Duodenal mucosa (tissue), 2 donors: ENCODE data around the gene LRRFIP1.

Source experiments
- H3K27ac ChIP-seq: one replicate; pipeline ENCODE4 v1.7.0; 2013; ENCODE audit warnings: low read depth, low read length
- H3K27me3 ChIP-seq, 2 donors: one replicate each; pipeline ENCODE4 v1.7.0; 2013; ENCODE audit warnings: low read length in 2 of 2, control low read depth in 1 of 2; ENCODE audit not compliant: insufficient read depth in 2 of 2, control insufficient read depth in 1 of 2
- H3K36me3 ChIP-seq, 2 donors: one replicate each; pipeline ENCODE4 v1.7.0; 2013; ENCODE audit warnings: low read length in 2 of 2, control low read depth in 1 of 2; ENCODE audit not compliant: insufficient read depth in 2 of 2, control insufficient read depth in 1 of 2
- H3K4me1 ChIP-seq, 2 donors: one replicate each; pipeline ENCODE4 v1.7.0; 2013; ENCODE audit warnings: low read length in 2 of 2, control low read depth in 1 of 2; ENCODE audit not compliant: insufficient read depth in 2 of 2, control insufficient read depth in 1 of 2
- H3K4me3 ChIP-seq, 2 donors: one replicate each; pipeline ENCODE4 v1.7.0; 2013; ENCODE audit warnings: low read length in 2 of 2, low read depth in 1 of 2
- H3K9ac ChIP-seq, 2 donors: one replicate each; pipeline ENCODE4 v1.7.0; 2013; ENCODE audit warnings: low read length in 2 of 2, low read depth in 1 of 2
- H3K9me3 ChIP-seq, 2 donors: one replicate each; pipeline ENCODE4 v1.7.0; 2013; ENCODE audit warnings: low read length in 2 of 2, control low read depth in 1 of 2; ENCODE audit not compliant: control insufficient read depth in 1 of 2

LRRFIP1 gene

DNA sequence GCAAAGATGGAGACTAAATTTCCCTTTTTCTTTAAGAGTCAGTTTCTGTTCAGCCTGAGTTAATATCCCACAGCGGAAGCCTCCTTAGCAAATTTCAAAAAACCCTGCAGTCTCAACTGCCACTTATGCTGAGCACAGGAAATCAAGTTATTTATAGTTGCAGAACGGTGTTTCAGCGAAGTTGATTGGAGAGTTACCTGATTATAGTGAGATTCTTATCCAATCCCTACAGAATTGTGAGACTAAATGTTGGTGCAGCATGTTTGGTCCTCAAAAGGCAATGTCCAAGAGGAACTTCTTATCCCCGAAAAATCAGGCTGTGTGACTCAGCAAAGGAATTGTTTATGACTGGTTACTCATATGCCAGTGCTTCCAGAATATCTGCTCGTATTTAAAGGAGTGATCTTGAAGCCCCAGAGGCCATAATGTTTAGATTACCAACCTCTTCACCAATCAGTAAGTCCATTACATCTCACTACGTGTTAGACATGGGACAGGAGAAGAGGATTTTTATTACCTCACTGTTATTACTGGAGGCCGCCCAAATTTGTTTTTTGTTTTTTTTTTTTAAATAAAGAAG lies 67.9 kb downstream of the LRRFIP1 start:
- peak overlapping the region; percentile 57 to 94 for H3K9ac ChIP-seq
- H3K4me3 ChIP-seq, result peak overlapping the region; percentile 94
- no peaks in the 10 kb centered on the region for H3K36me3 ChIP-seq
- H3K27ac ChIP-seq, result peak overlapping the region; percentile 80
- no peaks in the 10 kb centered on the region for H3K9me3 ChIP-seq
- peaks cover 62 to 68% of the 10 kb centered on the region in 2 donors for H3K4me1 ChIP-seq
- no peaks in the 10 kb centered on the region for H3K27me3 ChIP-seq

- no peaks in the 10 kb centered on the region for H3K9me3 ChIP-seq
- H3K36me3 ChIP-seq, result no peaks in the 10 kb centered on the region
- H3K4me3 ChIP-seq, result peak overlapping the region; percentile 24 to 37
- peak overlapping the region; percentile 19 to 35 for H3K9ac ChIP-seq
- peak overlapping the region; percentile 47 for H3K27ac ChIP-seq
- H3K27me3 ChIP-seq, result no peaks in the 10 kb centered on the region
- H3K4me1 ChIP-seq, result peaks cover 73 to 80% of the 10 kb centered on the region in 2 donors
Observed at GRCh38 chr2:237696461-237696860, 69.1 kb downstream of the LRRFIP1 start.

DNA sequence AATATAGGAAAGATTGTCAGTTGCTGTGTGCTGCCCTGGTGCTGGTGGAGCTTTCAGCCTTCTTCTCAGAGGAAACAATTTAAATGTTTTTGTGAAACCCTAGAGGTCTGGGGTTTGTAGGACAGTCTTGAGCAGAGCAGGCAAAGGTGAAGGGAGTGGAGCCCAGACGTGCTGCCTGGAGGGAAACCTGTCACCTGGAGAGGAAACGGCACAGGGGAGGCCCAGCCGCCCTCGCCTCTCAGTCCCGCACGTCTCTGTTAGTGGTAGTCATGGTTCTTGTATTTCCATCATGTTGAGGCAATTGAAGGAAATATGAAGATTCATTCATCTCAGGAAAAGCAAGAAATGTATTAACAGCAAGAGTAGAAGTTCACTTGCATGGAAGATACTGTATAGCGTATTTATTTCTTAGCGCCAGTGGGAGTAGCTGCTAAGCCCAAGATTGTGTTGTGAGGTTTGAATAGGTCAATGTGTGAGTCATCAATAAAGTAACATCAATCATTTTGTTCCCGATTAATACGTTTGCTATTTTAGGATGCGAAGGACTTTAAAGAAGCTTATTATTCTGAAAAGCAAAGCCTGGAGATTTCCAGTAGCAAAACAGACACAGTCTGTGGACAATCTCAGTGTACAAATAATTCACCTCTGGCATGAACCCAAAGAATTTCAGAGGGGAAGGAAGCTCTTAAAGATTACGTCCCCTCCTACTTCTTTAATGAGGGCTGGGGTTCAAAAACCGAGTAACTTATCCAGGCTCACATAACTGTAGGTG lies 70.4 kb downstream of the LRRFIP1 start:
- peaks cover 86 to 91% of the 10 kb centered on the region in 2 donors for H3K4me1 ChIP-seq
- peak overlapping the region in 1 of 2 donors; percentile 22 for H3K4me3 ChIP-seq
- H3K9me3 ChIP-seq, result no peaks in the 10 kb centered on the region

GRCh38 chr2:237698358-237698694 lies 70.9 kb downstream of the LRRFIP1 start:
- Histone ChIP-seq H3K4me1 (peaks cover 90 to 92% of the 10 kb centered on the region in 2 donors), H3K9me3 (no peaks in the 10 kb centered on the region), H3K27ac (peak overlapping the region; percentile 8), H3K27me3 (no peaks in the 10 kb centered on the region), H3K9ac (peak overlapping the region in 1 of 2 donors; percentile 11), H3K36me3 (no peaks in the 10 kb centered on the region), H3K4me3 (peak overlapping the region in 1 of 2 donors; percentile 22)

More for the DNA sequence above, 70.4 kb downstream of the LRRFIP1 start:
- H3K27me3 ChIP-seq, result no peaks in the 10 kb centered on the region
- H3K9ac ChIP-seq, result peak overlapping the region in 1 of 2 donors; percentile 11
- peak overlapping the region; percentile 8 for H3K27ac ChIP-seq
- no peaks in the 10 kb centered on the region for H3K36me3 ChIP-seq

GRCh38 chr2:237699870-237700511 lies 72.6 kb downstream of the LRRFIP1 start:
- no peaks in the 10 kb centered on the region for H3K27me3 ChIP-seq
- no peaks in the 10 kb centered on the region for H3K36me3 ChIP-seq
- peak overlapping the region; percentile 26 to 27 for H3K9ac ChIP-seq
- H3K27ac ChIP-seq, result peak overlapping the region; percentile 30
- H3K4me3 ChIP-seq, result no peak overlapping the region
- no peaks in the 10 kb centered on the region for H3K9me3 ChIP-seq
- peaks cover 90 to 92% of the 10 kb centered on the region in 2 donors for H3K4me1 ChIP-seq

DNA sequence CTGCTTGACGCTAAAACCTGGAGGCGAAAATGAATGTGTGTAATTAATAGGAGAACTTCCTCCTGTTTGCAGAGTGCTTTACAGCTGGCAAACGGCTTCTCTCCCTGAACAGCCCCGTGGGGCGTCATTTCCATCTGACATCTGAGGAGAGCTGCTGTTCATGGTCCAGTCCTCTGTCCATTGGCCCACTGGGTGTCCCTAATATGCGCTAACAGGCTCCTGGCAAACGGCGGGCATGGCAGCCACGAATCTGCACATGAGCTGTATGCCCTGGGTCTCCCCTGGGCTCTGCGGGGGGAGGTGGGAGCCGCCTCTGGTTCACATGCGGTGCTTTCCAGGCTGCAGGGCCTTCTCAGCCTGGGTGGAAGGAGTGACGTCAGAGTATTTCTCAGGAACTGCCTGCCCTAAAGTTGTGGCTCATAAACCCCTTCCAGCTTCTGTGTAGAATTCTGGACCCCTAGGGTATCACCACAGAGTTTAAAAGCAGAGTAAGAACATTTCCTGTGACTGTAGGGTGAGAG lies 73.2 kb downstream of the LRRFIP1 start:
- Histone ChIP-seq H3K9me3 (no peaks in the 10 kb centered on the region), H3K27ac (peak overlapping the region; percentile 55), H3K36me3 (no peaks in the 10 kb centered on the region), H3K27me3 (no peaks in the 10 kb centered on the region), H3K4me1 (peaks cover 87 to 92% of the 10 kb centered on the region in 2 donors), H3K9ac (peak overlapping the region; percentile 12 to 26), H3K4me3 (no peak overlapping the region)

DNA sequence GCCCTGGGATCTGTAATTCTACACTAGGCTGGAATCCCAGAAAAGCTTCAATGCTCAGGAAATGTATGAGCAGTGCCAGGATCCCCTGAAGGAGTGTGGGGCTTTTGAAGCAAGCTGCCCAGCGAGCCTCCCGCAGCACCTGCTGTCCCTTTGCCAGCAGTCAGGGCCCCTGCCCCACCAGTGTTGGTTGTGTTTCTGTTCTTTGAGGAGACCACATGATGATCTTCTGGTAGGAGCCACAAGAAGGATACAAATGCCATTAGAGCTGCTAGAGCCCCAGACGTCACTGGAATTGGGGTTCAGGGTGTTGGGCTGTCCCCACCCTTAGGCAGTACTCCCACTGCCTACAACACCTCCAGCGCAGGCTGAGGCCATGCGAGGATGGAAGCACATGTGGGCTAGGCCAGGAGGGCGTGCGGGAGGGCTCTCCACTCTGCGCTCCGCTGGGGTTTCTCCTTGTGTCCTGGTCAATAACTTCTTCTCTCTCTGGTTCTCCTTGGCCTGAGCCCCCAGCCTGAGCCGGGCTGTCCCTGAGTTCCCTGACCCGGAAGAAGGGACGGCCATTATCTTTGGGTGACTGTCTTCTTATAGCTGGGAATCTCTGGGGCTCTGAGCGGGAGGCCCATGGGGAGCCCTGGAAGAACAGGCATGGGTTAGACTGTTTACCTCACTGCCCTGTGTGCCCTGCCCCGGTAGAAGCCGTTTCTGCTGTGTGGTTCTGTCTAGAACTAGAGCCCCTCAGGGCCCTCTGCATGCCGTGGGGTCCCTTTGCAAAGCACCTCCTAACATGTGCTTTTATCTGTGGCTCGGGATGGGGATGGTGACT lies 73.9 kb downstream of the LRRFIP1 start:
- H3K9ac ChIP-seq, result peak overlapping the region; percentile 12 to 26
- H3K27ac ChIP-seq, result peak overlapping the region; percentile 55
- peak overlapping the region in 1 of 2 donors; percentile 45 for H3K4me3 ChIP-seq
- peaks cover 81 to 87% of the 10 kb centered on the region in 2 donors for H3K4me1 ChIP-seq
- H3K9me3 ChIP-seq, result no peaks in the 10 kb centered on the region
- H3K36me3 ChIP-seq, result no peaks in the 10 kb centered on the region
- H3K27me3 ChIP-seq, result no peaks in the 10 kb centered on the region

GRCh38 chr2:237701859-237702390 lies 74.5 kb downstream of the LRRFIP1 start:
- Histone ChIP-seq H3K4me1 (peaks cover 77 to 82% of the 10 kb centered on the region in 2 donors), H3K4me3 (peak overlapping the region; percentile 20 to 45), H3K36me3 (no peaks in the 10 kb centered on the region), H3K9ac (no peak overlapping the region), H3K27ac (no peak overlapping the region), H3K9me3 (no peaks in the 10 kb centered on the region), H3K27me3 (no peaks in the 10 kb centered on the region)
